Kidney epithelial cell (primary cell): Measurements from ENCODE around the gene NME3. TPM values are rescaled to one million over a fixed set of nuclear protein-coding genes. Genes with fewer than 3 reads are reported as not detected.
"Not testable (repeated sequence)": the region's sequence is repeated elsewhere in the genome, so short reads cannot be mapped to it uniquely, and the experiment has no call there.

ENCODE experiments used
- DNase-seq: peaks from one replicate; pipeline ENCODE4 v3.0.0-alpha.2; 2010; ENCODE audit warnings: low read depth
- H3K27me3 ChIP-seq: 2 replicates; pipeline ENCODE4 v1.6.0; 2011; ENCODE audit warnings: low read length; ENCODE audit not compliant: control insufficient read depth, insufficient read depth
- H3K36me3 ChIP-seq: 2 replicates; pipeline ENCODE4 v1.5.1; 2011; ENCODE audit warnings: low read length; ENCODE audit not compliant: control insufficient read depth, insufficient read depth
- H3K4me3 ChIP-seq: 2 replicates; pipeline ENCODE4 v1.5.1; 2011; ENCODE audit warnings: low read depth, mild to moderate bottlenecking, control low read depth, low read length
- CTCF ChIP-seq: IDR thresholded peaks from 2 replicates; pipeline ENCODE4 v1.5.1; 2011; ENCODE audit warnings: mild to moderate bottlenecking, moderate library complexity, low read length, control low read depth, inconsistent platforms; ENCODE audit not compliant: insufficient read depth, poor library complexity, severe bottlenecking
- total RNA-seq: library from RNA; depleted of rRNA; stranded (reverse); fragments of >200 nt; gene quantifications from 2 replicates; pipeline ENCODE4 v1.2.3, GENCODE V29; 2015

NME3 gene
- total RNA-seq, 1 donor from 2014 or later: 44.9 TPM

- TF ChIP-seq CTCF: no peak
- H3K4me3 ChIP-seq: no peak overlapping the region
Observed at GRCh38 chr16:1740781-1741490, 30.4 kb downstream of the NME3 start.

DNA sequence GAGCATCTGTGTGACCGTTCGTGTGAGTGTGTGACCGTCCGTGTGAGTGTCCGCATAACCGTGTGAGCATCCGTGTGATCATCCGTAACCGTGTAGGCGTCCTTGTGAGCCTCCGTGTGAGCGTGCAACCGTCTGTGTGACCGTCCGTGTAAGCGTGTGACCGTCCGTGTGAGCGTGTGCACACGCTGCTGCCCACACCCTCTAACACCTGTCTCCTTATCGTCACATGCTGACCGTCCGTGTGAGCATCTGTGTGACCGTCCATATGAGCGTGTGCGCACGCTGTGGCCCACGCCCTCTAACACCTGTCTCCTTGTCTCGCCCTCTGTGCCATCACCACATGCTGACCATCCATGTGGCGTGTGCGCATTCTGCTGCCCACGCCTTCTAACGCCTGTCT lies 31.1 kb downstream of the NME3 start:
- H3K4me3 ChIP-seq: no peak overlapping the region
- no peak for DNase-seq
- no peak for TF ChIP-seq CTCF
- no peaks in the 10 kb centered on the region for H3K36me3 ChIP-seq
- no peaks in the 10 kb centered on the region for H3K27me3 ChIP-seq

More at GRCh38 chr16:1740781-1741490, 30.4 kb downstream of the NME3 start:
- DNase-seq: no peak
- H3K27me3 ChIP-seq: no peaks in the 10 kb centered on the region
- no peaks in the 10 kb centered on the region for H3K36me3 ChIP-seq

DNA sequence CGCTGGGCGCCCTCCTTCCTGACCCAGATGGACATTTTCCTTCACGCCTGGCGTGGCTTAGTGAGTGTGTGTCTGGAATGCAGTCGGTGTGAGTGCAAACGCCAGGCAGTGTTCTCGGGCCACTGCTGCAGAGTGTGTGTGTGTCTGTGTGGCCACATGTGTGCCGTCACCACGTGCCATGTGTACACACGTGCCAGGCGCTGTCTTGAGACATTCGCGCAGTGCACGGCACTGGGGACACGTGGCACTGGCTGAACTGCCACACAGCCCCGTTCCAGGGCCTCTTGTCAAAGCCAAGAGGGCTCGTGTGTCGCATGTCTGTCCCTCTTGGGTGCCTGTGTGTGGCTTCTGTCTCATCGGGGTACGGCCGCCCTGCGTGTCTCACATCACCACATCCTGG lies 36.5 kb downstream of the NME3 start:
- no peaks in the 10 kb centered on the region for H3K27me3 ChIP-seq
- peaks cover 2% of the 10 kb centered on the region for H3K36me3 ChIP-seq
- H3K4me3 ChIP-seq: no peak overlapping the region
- DNase-seq: no peak
- no peak for TF ChIP-seq CTCF

- no peak for DNase-seq
- H3K36me3 ChIP-seq: peaks cover 2% of the 10 kb centered on the region
- H3K27me3 ChIP-seq: no peaks in the 10 kb centered on the region
- TF ChIP-seq CTCF: no peak
- no peak overlapping the region for H3K4me3 ChIP-seq
Observed at GRCh38 chr16:1734123-1734522, 37.2 kb downstream of the NME3 start.

DNA sequence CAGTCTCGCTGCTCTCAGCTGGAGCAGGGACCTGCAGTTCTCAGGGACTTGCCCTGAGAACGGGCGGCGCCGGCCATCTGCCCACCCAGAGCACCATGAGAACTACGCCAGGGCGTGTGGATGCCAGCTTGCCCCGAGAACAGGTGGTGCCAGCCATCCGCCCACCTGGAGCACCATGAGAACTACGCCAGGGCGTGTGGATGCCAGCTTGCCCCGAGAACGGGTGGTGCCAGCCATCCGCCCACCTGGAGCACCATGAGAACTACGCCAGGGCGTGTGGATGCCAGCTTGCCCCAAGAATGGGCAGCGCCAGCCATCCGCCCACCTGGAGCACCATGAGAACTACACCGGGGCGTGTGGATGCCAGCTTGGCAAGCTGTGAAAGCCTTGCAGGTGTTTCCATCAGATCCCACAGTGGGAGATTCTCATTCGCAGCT lies 38.8 kb downstream of the NME3 start:
- not testable (repeated sequence) for DNase-seq, H3K4me3 ChIP-seq, H3K36me3 ChIP-seq, H3K27me3 ChIP-seq

DNA sequence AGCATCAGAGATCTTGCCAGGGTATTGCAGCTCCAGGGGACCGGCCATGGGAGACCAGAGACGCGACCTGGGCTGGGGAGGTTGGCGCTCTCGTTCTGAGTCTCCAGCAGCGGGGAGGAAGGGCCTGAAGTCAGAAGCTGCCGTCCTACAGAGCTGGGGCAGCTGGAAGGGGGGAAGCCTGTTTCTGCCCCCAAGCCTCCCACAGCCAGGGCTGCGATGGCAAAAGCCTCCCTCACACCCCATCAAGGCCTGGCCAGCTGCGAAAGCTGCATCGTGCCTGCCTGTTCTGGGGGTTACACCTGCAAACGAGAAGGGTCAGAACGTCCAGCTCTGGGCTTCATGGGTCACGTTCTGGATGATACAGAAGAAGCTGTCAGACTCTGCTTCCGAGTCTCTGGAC lies 39.3 kb downstream of the NME3 start:
- DNase-seq: no peak
- Histone ChIP-seq H3K4me3 (no peak overlapping the region), H3K27me3 (no peaks in the 10 kb centered on the region), H3K36me3 (peaks cover 2% of the 10 kb centered on the region)
- no peak for TF ChIP-seq CTCF
